GM12872 (cell line): ENCODE measurements around the gene PIGS.

Experiments
- TF ChIP-seq, protein P1 (sequence below): IDR thresholded peaks from 3 replicates; pipeline ENCODE4 v1.5.1; 2011; ENCODE audit warnings: low read depth, mild to moderate bottlenecking, low read length, moderate library complexity; ENCODE audit not compliant: insufficient read depth

The PIGS gene

DNA sequence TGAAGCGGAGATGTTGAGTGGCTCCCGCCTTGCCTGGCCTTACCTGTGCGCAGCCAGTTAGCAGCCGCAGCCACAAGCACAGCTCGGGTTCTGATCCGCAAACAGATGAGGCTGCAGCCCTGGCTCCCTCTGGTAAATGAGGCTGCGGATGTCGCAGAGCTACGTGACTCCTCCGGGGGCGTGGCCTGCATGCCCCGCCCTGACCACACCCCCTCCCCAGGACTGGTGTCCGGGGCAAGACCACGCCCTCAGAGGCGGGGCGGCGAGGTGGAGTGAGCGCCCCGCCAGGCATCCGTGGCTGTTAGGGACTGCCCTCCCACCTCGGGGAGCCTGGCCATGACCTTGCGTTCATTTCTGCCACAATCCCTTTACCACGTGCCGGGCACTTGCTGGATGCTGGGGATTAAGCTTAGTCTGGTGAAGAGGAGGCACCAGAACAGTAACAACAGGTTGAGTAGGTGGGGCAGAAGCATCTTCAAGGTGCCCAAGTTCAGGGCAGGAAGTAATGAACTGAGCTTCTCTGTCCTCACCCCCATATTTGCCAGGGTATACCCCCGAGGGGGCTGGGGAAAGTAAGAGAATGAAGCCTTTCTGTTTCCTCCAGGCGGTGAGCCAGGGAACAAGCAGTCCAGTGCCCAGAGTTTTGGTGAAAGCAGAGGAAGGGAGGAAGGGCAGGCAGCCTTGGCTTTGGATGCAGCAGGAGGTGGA lies 5.6 kb upstream of the PIGS start, which contains the start of gene ALDOC:
Gene ALDOC, minus strand, starts transcription at position 138 of the 708 bp plus-strand sequence. CDS start 1,363 bp downstream, outside the sequence.
- TF ChIP-seq, protein P1, sequence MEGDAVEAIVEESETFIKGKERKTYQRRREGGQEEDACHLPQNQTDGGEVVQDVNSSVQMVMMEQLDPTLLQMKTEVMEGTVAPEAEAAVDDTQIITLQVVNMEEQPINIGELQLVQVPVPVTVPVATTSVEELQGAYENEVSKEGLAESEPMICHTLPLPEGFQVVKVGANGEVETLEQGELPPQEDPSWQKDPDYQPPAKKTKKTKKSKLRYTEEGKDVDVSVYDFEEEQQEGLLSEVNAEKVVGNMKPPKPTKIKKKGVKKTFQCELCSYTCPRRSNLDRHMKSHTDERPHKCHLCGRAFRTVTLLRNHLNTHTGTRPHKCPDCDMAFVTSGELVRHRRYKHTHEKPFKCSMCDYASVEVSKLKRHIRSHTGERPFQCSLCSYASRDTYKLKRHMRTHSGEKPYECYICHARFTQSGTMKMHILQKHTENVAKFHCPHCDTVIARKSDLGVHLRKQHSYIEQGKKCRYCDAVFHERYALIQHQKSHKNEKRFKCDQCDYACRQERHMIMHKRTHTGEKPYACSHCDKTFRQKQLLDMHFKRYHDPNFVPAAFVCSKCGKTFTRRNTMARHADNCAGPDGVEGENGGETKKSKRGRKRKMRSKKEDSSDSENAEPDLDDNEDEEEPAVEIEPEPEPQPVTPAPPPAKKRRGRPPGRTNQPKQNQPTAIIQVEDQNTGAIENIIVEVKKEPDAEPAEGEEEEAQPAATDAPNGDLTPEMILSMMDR, result no peak

DNA sequence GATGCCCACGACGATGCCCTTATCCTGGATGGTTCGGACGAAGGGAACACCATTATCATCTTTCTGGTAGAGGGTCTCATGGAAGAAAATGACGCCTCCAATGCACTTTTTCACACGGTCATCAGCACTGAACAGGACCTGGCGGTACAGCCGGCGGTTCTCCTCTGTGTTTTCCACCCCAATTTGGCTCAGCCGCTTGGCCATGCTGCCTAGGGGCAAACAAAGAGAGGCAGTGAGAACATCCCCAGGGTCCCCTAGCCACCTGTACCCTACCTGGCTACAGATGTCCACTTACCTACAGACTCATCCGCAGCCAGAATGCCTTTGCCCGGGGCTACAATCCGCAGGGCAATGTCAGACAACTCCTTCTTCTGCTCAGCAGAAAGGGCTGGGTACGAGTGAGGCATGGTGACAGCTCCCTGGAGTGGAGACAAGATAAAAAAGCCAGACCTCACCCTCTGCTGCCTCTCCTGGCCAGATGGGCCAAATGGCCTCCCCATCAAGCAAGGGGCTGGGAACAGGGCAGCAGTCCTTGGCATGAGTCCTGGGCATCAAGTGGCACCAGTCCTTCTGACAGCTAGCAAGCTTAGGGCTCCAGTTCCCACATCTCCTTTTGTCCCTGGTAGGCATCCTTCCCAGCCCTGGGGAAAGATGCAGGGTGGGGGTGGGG lies 3.9 kb upstream of the PIGS start:
- TF ChIP-seq, protein P1, result peak; percentile 47

DNA sequence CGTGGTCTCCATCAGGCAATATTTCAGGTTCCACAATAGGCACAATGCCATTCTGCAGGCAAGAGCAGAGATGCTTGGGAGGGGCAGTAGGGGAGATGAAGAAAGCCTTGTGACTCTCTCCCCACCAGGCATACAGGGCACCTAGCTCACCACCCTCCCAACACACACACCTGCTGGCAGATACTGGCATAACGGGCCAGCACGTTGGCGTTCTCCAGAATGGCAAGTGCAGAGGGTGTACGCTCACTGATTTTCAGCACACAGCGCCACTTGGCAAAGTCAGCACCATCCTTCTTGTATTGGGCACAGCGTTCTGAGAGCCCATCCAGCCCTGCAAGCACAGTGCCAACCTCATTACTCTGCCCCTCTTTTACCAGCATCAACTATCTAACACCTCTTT lies 3.2 kb upstream of the PIGS start:
- TF ChIP-seq, protein P1, result peak; percentile 47; the same call in 1 of the 3 replicates

- TF ChIP-seq, protein P1, result no peak
Measured at GRCh38 chr17:28573966-28574480, 2.7 kb upstream of the PIGS start.

- TF ChIP-seq, protein P1, result no peak
Measured at GRCh38 chr17:28573521-28573920, 2.2 kb upstream of the PIGS start.

GRCh38 chr17:28573040-28573380 lies 1.7 kb upstream of the PIGS start:
- TF ChIP-seq, protein P1, result no peak

DNA sequence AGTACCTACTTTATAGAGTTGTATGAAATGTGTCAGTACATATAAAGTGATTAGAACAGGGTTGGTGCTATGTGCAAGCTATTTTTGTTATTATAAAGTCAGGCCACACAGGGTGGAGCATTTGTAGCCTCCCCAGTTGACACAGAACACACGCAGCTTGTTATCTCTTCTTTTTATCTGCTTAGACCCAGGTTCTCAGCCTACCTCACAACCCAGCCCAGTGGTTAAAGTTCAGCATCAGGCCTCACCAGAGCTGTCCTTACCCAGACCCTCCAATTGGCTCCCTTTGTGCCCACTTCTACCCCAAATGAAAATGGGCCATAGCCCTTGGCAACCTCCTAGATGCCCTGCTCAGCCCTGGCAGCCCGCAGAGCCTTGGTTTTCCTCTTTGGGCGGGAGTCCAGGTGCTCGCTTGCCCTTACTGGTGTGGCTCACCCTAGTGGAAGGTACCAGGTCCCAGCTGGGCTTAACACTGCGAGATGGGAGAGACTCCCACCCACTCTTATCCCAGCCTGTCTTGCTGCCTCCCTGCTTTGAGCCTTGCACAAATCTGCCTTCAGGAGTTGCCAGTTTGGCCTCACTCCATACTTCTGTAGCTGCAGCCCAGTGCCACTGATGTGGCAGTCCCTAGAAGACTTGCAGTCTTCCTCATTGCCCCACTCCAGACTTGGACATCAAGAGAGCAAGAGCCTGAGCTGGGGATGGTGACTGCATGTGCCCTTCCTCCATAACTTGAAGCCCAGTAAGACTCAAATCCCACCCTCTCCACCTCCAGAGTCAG lies 1.1 kb upstream of the PIGS start:
- TF ChIP-seq, protein P1, result no peak
